GM21526 (cell line): ENCODE results near the gene ACVR1B.

Source experiments
- ATAC-seq: cut with Tn5 transposase; IDR thresholded peaks from one replicate; pipeline ENCODE4 v1.9.1; 2021; ENCODE audit warnings: moderate library complexity; ENCODE audit not compliant: unreplicated experiment, low FRiP score

The ACVR1B gene

DNA sequence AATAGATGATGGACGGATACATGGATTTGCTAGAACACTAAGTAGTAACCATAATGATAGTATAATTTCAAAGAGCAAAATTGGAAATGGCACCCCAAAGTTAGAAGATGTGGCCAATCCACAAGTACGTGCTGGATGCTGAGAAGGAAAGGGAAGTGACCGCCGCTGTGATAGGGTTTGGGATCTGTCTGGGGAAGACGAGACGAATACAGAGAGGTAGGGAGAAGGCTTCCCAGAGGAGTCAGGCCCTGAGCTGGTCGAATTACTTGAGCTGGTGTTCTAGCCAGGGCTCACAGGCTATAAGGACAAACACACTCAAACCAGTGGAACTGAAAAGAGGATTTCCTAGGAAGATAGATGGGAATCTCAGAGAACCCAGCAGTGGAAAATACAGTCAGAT is 9.4 kb upstream of the ACVR1B start:
- ATAC-seq: no peak

DNA sequence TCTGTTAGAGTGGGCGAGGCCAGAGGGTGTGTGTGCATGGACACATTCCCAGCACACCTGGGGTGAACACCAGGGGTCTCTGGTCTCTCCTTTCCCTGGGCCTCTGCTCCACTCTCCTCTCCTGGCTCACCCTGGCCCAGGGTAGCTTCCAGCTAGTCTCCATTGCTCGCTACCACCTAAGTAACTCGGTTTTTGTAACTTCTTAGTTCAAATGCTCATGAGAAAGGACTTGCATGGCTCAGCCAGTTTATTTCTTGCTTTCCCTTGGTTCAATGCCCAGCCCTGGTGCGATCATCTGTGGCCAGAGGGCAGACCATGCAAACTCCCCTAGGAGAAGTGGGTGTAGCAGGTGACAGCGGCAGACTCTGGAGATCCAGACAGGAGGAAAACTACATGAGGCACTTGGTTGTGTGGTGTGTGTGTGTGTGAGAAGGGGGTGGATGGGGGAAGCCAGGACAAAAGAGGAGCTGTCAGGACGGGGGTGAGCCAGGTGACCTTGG is 8.9 kb upstream of the ACVR1B start:
- ATAC-seq: no peak

DNA sequence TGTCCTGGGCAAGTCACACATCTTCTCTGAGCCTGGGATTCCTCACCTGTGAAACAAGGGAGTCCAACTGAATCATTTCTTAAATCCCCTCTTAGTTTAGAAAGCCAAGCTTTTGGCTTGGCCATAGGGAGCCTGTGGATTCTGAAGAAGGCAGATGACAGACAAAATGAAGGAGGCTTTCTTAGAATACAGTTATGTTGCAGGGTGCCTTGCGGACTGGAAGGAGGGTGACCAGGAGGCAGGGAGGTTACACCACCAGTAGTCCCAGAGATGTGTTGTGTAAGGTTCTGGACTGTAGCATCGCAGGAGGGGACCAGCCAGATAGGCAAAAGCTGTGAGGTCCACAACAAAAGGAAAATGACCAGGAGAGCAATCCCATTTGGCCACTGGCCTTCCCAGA is 8.2 kb upstream of the ACVR1B start:
- no peak for ATAC-seq

DNA sequence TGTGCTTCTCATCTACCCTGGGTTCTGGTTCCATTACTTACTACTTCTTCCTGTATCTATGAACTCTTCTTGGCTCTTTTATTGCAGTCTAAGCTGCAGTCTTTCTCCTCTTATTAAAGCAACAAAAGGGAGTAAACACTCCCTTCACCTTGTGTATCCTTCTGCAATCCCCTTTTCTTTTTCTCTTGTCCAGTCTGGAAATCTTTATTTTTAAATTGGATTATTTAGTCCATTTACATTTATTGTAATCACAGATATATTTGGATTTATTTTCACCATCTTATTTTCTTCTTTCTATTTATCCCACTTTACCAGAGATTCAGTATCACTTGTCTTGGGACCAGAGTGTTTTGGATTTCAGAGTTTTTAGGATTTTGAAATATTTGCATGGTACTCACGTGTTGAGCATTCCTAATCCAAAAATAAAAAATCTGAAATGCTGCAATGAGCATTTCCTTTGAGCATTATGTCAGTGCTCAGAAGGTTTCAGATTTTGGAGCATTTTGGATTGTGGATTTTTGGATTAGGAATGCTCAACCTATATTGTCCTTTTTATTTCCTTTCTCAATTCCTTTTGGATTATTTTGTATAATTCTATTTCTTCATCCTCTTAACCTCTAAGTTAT is 6.8 kb upstream of the ACVR1B start:
- ATAC-seq: no peak

DNA sequence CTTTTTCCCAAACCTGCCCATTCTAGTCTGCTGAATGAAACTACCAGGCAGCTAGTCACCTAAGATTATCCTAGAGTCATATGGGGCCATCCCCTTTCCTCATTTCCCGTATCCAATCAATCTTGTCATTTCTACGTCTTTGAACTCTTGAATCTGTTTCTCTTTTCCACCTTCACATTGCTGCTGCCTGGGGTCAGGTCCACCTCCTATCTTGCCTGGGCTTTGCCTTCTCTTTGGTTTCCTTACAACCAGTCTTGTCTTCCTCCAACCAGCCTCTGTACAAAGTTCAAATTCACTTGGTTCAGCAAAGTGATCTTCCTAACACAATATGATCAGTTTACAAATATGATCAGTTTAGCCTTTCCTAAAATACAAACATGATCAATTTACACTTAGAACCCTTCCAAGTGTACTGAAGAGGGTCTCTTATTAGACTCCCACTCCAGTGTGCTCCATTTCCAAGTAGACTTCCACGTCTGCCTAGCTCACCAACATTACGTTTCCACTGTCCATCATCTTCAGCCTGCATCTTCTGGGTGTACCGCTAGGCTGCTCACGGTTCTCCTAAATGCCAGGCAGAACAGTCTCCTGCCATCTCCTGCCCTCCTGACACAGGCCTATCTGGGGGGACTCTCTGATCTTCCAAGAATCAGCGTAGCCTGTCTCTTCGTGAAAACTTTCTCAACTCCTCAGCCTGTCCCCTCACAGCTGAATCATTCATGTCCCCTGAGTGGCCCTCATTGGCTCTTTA is 4.1 kb upstream of the ACVR1B start:
- ATAC-seq: no peak

DNA sequence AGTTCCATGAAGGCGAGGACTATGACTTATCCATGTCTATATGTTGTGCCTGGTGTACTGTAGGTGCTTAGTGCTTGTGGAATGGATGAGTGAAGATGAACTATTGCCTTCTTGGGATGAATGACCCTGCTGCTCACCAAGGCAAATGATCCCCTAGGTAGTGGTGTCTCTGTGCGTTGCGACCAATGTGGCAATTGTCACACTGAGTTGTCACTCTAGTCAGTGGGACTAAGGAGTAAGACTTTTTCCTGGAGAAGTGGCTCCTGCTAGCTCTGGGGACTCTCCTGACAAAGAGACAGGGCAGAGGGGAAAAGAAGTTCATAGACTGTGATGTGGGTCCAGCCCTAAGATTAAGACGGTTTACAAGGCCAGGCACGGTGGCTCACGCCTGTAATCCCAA is 3.4 kb upstream of the ACVR1B start:
- no peak for ATAC-seq

DNA sequence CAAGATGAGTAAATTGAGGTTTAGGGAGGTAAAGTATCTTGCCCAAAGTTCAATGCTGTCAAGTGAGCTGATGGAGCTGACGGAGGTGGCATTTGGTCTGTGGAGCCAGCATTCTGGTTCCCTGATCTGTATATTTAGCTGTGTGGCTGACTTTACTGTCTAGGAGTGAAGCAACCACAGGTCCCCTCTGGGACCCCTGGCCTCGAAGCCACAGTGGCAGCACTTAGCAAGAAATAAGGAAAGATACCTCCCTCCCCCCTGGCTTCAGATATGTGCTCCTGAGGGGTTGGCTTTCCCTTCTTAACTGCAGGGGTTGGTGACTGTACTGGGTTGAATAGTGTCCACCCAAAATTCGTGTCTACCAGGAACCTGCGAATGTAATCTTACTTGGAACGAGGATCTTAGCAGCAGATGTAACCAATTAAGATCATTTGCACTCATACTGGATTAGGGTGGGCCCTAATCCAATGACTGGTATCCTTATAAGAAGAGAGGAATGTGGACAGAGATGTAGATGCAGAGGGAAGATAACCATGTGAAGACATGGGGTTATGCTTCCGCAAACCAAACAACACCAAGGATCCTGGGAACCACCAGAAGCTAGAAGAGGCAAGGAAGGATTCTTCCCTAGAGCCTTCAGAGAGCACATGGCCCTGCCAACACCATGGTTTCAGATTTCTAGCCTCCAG is 2.0 kb upstream of the ACVR1B start:
- no peak for ATAC-seq

DNA sequence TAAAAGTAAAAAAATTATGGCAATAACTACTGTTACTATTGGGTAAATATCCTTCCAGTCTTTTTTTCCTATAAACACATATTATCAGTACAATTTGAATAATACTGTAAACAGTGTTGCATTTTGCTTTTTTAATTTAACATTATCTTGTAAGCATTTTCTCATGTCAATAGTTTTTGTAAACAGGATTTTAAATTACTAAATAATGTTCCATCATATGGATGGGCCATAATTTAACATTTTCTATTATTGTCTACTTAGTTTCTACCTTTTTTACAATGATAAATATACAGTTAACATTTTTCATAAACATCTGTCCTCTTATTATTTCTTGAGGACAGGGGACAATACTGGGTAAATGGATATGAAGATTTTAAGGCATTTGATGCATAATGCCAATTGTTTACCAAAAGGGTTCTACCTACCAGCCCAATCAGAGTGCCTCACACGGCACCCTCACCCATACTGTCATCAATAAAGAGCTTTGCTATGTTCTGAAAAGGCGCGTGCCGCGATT is 759 bp upstream of the ACVR1B start:
- no peak for ATAC-seq

DNA sequence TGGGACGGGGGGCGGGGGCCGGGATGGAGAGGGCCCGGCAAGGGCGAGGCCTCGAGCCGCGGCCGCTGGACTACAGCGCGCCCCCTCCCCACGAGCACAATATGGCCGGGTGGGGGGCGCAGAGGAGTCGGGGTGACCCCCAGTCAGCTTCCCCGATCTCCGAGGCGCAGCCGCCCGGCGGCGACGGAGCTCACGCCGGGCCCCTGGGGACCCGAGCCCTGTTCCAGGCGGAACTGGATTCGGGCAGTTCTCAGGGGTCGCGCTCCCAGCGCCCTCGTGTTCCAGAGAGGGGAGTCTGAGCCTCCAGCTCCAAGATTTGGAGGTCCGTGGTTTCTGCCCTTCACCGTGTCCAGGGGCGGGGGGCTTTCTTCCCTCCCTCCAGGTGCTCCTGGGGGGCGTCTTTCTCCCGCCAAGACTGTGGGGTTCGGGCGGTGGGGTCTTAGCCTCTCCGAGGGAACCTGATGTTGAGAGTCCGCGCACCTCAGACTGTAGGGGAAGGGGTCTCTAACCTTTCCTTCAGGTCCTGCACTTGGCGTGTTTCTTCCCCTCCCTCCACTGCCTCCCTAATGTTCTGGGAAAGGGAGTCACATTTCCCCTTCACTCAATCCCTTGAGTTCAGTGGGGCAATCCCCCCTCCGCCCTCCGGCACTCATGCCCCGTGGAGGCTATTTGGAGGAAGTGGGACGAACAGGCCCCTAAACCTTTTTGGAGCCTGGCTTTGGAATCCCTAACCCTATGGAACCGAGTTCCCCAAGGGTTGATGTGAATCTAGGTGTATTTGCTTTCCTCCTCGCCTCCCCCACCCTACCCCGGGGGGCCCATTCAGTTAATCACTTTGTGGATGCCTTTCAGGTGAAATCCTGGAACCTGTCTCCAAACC is 584 bp downstream of the ACVR1B start:
- peak; percentile 16 for ATAC-seq

DNA sequence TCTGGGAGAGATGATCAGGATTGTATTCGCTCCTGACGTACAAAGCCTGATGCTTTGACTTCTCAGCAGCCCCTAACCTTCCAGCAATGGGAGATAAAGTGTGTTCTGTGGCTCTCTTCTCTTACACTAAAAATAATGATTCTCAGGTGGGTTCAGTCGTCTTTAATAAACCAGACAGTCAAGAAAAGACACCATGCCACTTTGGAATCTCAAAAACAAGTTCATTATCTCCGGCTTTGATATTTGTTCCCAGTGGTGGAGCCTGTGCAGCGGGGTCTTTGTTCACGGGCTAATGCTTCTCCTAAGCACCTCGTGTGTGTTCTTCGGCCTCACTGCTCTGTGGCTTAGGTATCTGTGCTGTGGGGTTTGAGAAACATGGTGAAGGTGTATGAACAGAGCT is 1.6 kb downstream of the ACVR1B start:
- ATAC-seq: no peak

DNA sequence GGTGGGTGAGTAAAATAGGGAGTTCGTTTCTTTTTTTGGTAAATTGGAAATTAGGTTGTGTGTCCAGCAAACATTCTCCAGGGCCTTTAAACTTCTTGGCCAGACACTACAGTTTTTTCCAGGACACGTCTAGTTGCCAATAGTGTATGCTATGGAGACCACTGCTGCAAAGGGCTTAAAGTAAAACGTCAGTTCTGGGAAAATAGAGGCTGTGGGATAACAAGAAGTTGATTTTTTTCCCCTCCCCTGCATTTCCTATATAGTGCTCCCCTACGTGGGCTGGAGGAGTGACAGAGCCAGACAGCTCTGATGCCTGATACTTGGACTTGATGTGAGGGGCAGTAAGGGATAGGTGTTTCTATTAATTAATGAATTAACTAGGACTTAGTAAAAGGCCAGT is 2.4 kb downstream of the ACVR1B start:
- no peak for ATAC-seq

DNA sequence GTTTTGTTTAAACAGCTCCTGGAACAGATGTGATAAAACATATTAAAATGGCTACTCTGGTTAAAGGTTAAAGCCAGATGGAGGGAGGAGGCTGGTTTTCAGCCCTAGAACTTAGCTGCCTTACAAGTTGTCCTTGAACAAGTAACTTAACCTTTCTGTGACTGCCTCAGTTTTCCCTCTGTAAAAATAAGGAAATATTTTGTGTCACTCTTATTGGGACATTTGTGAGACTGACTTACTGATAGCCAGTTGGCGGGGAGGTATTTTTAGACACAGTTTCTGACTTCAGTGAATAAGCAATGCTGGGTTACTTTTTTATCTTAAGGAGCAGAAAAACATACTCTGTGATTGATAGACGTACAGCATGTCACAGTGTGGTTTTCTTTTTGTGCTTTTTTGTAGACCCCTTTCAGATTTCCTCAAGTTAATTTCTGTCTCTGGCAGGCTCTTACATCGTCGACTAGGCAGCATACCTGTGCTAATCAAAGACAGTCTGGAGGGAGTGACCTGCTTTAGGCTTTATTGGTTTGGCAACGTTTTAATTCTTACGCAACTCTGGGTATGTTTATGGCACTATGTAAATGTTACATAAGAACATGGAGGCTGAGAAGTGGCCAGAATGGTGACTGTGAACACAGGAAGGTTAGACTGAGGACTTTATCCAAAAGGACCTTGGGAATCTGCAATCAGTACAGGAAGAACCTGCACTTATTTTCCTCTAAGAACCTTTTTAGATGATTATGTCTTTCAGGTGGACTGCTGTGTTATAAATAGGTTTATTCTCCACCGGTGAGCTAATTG is 3.3 kb downstream of the ACVR1B start:
- ATAC-seq: no peak

DNA sequence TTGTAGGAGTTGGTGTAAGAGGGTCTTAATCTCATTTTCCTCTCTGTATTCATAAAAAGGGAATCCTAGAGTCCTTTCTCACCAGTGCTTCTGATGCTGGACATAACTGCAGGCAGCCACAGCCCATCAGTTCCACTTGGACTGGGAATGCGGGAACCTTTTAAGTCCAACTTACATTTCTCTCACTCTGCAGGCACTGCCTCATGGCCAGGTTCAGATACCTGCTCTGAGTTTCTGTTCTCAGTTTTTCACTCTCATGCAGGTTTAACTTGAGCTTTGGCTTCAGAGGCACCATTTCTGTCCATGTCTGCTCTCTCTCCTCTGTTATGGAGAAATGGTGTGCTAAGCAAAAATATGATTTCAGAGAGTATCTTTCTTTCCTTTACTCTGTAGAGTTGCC is 4.2 kb downstream of the ACVR1B start:
- no peak for ATAC-seq

DNA sequence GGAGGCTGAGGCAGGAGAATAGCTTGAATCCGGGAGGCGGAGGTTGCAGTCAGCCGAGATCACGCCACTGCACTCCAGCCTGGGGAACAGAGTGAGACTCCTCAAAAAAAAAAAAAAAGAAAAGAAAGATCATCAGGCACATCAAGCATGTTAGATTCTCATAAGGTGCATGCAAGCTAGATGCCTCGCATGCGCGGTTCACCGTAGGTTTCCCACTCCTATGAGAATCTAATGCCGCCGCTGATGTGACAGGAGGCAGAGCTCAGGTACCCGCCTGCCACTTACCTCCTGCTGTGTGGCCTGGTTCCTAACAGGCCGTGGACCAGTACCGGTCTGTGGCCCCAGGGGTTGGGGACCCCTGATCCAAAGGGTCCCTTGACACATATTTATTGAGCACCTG is 7.0 kb downstream of the ACVR1B start:
- ATAC-seq: no peak

DNA sequence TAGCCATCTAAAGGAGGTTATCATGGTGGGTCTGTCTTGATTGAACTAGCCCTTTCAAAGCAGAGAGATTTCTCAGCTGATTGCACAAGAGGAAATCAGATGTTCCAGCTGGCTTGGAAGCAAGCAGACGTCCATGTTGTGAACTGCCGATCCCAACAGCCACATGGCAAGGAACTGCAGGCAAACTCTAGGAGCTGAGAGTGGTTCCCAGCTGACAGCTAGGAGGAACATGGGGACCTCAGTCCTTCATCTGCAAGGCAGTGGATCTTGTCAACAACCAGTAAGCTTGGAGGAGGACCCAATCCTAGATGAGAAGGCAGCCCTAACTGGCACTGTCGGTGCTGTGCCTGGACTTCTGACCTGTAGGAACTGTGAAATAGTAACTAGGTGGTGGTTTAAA is 7.7 kb downstream of the ACVR1B start:
- no peak for ATAC-seq

DNA sequence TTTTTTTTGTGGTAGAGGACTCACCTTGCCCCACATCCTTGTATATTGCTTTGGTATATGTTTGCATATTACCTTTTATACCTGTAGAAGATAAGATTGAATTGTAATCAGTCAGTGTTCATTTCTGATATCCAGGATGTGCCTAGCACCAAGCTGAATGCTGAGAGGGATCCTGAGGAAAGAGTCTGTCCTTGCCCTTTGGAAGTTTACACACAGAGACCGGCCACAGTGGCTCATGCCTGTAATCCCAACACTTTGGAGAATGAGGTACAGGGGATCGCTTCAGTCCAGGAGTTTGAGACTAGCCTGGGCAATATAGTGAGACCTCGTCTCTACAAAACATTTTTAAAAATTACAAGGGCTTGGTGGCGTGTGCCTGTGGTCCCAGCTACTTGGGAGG is 8.4 kb downstream of the ACVR1B start:
- no peak for ATAC-seq

DNA sequence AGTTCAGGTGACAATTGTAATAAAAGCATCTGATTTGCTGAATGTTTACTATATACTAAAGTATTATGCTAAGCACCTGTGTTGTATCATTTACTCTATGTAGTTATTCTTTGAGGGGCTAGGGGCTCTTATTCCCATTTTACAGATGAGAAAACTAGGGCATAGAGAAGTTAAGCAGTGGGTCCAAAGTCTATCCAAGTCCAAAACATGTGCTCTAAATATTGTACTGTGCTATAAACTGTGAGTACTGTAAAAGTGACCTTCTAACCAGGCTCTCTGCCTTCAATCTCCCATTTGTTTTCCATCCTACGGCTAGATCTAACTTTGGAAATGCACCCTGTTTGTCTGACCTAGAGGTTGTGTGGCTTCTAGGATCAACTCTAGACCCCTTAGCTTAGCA is 9.0 kb downstream of the ACVR1B start:
- no peak for ATAC-seq

DNA sequence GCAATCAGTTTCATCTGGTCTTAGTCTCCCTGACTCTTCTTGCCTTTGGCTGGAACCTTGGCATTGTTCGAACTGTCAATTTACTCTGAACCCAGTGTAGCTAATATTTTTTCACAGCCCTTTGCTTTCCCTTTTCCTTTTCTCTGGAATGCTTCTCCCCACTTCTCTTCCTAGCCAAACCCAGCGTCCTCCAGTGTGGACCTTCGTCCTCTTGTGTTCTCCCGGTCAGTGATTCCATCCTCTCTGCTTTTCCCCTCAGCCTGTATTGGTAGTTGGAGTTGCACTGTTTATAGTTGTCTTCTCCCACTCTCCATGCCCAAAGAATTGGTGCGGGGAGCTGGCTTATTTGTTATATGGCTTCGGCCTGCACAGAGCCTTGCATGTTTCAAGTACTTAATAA is 9.4 kb downstream of the ACVR1B start:
- ATAC-seq: no peak

DNA sequence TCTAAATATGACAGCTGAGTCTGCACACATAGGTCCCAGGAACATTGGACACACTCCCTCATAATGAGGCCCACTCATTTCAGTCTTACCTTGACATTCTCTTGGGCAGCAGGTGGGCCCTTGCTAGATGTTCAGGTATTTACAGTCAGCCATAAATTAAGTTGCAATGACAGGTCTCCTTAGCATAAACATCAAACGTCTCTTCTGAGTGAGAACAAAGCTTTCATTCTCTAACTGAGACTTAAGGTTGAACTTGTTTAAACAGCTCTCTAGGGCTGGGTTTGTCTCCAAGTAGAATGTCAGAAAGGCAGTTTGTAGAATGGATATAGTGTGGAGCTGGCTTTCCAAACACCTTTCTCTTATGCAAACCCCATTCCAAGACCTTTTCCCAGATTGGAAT is 10.3 kb downstream of the ACVR1B start:
- ATAC-seq: no peak

DNA sequence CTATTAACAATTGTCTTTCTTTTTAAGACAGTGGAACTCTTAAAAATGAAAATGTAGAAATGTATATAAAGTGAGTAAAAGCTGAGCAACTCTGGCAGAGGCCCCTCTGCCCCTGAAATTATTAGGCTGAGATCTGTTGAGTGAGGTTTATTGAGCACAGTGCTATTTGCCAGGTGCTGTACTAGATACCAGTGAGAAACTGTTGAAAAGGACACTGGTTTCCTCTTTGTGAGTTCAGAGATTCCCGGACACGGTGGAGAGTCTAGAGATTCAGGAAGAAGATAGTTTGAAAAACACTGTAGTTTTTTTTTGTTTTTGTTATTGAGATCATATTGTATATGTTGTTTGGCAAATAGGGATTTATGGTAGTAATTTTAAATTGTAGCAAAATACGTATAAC is 11.2 kb downstream of the ACVR1B start:
- ATAC-seq: no peak
